SU-DHL-6 (cell line): ENCODE results near the gene SPINK1.

Source experiments
- H2AFZ ChIP-seq: fragments of 200-600 bp; sonication (generic); 2 replicates; pipeline ENCODE4 v1.6.1; 2014; ENCODE audit warnings: low read depth, mild to moderate bottlenecking, moderate library complexity, mixed read lengths, antibody characterized with exemption, low read length; ENCODE audit not compliant: severe bottlenecking
- H3F3A ChIP-seq: fragments of 200-600 bp; shearing (Covaris generic); 2 replicates; pipeline ENCODE4 v1.6.0; 2016; ENCODE audit warnings: antibody characterized with exemption, mild to moderate bottlenecking; ENCODE audit not compliant: insufficient read depth
- H3K27ac ChIP-seq: fragments of 200-600 bp; sonication (generic); 2 replicates; pipeline ENCODE4 v1.5.1; 2016; ENCODE audit warnings: low read depth, mild to moderate bottlenecking, low read length, moderate library complexity, mixed read lengths
- H3K27me3 ChIP-seq: fragments of 200-600 bp; sonication (generic), shearing (Covaris generic); 2 replicates; pipeline ENCODE4 v1.6.0; 2014; ENCODE audit warnings: mild to moderate bottlenecking, low read length
- H3K36me3 ChIP-seq: fragments of 200-600 bp; sonication (generic); 2 replicates; pipeline ENCODE4 v1.6.1; 2014; ENCODE audit warnings: mild to moderate bottlenecking, low read length, mixed read lengths
- H3K4me2 ChIP-seq: fragments of 300-600, 200-600 bp; shearing (Covaris generic), sonication (generic); 2 replicates; pipeline ENCODE4 v1.6.0; 2014; ENCODE audit warnings: low read length, low read depth, mild to moderate bottlenecking; ENCODE audit not compliant: poor library complexity, severe bottlenecking
- H3K4me3 ChIP-seq: fragments of 200-600 bp; sonication (generic); 2 replicates; pipeline ENCODE4 v1.5.1; 2014; ENCODE audit warnings: antibody characterized with exemption, low read length, mild to moderate bottlenecking, mixed read lengths; ENCODE audit not compliant: insufficient read depth, poor library complexity, severe bottlenecking
- H3K79me2 ChIP-seq: fragments of 200-600 bp; sonication (generic); 2 replicates; pipeline ENCODE4 v1.6.1; 2014; ENCODE audit warnings: mild to moderate bottlenecking, low read length, moderate library complexity; ENCODE audit not compliant: insufficient read depth
- H3K9ac ChIP-seq: fragments of 200-600 bp; sonication (generic); 2 replicates; pipeline ENCODE4 v1.7.0; 2014; ENCODE audit warnings: mild to moderate bottlenecking, low read length
- H3K9me2 ChIP-seq: fragments of 200-600 bp; sonication (generic); replicated peaks from 2 replicates; pipeline ENCODE4 v1.6.1; 2014; ENCODE audit warnings: low read length; ENCODE audit not compliant: insufficient read depth
- H3K9me3 ChIP-seq: fragments of 200-600 bp; sonication (generic); 2 replicates; pipeline ENCODE4 v1.6.1; 2014; ENCODE audit warnings: low read length, mixed read lengths; ENCODE audit not compliant: insufficient read depth
- H4K20me1 ChIP-seq: fragments of 200-600 bp; sonication (generic); 2 replicates; pipeline ENCODE4 v1.6.1; 2014; ENCODE audit warnings: low read depth, mild to moderate bottlenecking, antibody characterized with exemption, low read length, moderate library complexity, mixed read lengths
- EZH2phosphoT487 ChIP-seq: fragments of 200-600 bp; sonication (generic), shearing (Covaris generic); conservative IDR thresholded peaks from 2 replicates; pipeline ENCODE4 v1.6.1; 2018; ENCODE audit warnings: mild to moderate bottlenecking, antibody characterized with exemption, low read length, moderate library complexity, mixed read lengths
- TF ChIP-seq, protein P1 (sequence below): fragments of 200-600 bp; sonication (generic); IDR thresholded peaks from one replicate; pipeline ENCODE4 v1.5.1; 2017; ENCODE audit warnings: antibody characterized with exemption, mild to moderate bottlenecking, low read length, moderate library complexity; ENCODE audit not compliant: insufficient read depth, poor library complexity, severe bottlenecking

Gene SPINK1

GRCh38 chr5:147831465-147831864 lies at the start of gene SPINK1:
SPINK1 (minus strand) TSS chr5:147831671; CDS start chr5:147831577, 94 bp downstream.
- no peaks in the 10 kb centered on the region for H3K27me3 ChIP-seq
- no peak within 1 kb of the TSS for H3K9ac ChIP-seq
- H3K27ac ChIP-seq = no peak within 1 kb of the TSS
- TF ChIP-seq, protein P1, sequence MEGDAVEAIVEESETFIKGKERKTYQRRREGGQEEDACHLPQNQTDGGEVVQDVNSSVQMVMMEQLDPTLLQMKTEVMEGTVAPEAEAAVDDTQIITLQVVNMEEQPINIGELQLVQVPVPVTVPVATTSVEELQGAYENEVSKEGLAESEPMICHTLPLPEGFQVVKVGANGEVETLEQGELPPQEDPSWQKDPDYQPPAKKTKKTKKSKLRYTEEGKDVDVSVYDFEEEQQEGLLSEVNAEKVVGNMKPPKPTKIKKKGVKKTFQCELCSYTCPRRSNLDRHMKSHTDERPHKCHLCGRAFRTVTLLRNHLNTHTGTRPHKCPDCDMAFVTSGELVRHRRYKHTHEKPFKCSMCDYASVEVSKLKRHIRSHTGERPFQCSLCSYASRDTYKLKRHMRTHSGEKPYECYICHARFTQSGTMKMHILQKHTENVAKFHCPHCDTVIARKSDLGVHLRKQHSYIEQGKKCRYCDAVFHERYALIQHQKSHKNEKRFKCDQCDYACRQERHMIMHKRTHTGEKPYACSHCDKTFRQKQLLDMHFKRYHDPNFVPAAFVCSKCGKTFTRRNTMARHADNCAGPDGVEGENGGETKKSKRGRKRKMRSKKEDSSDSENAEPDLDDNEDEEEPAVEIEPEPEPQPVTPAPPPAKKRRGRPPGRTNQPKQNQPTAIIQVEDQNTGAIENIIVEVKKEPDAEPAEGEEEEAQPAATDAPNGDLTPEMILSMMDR = no peak
- TF ChIP-seq EZH2phosphoT487 = no peak
- H3K9me2 ChIP-seq = no peaks in the 10 kb centered on the region
- no peaks in the 10 kb centered on the region for H4K20me1 ChIP-seq
- H2AFZ ChIP-seq = no peak within 1 kb of the TSS
- H3K4me3 ChIP-seq = no peak within 1 kb of the TSS
- no peak within 1 kb of the TSS for H3K4me2 ChIP-seq
- H3K79me2 ChIP-seq = no peaks in the 10 kb centered on the region
- no peaks in the 10 kb centered on the region for H3K9me3 ChIP-seq
- H3F3A ChIP-seq = no peaks in the 10 kb centered on the region
- no peaks in the 10 kb centered on the region for H3K36me3 ChIP-seq

DNA sequence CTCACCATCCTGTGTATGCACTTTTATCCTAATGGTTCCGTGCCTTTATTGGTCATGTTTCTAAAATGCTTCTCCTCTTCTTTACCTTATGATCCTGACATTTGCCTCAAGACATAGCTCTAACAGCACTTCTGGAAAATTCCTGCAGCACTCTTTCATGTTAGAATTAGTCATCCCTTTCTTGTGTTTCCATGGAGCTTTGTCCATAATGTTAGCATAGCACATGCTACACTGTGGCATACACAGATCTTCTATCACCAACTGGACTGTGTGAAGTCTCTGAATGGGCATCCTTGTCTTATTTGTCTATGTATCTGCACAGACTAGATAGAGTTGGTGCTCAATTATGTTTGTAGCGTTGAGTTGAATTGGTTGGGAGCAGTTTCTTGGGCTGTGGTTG lies 49.0 kb upstream of the SPINK1 start:
- Histone ChIP-seq H4K20me1 (no peaks in the 10 kb centered on the region), H3K4me3 (no peak overlapping the region), H3K36me3 (no peaks in the 10 kb centered on the region), H3K79me2 (no peaks in the 10 kb centered on the region), H3F3A (no peaks in the 10 kb centered on the region), H3K27ac (no peak overlapping the region), H3K9ac (no peak overlapping the region), H3K27me3 (no peaks in the 10 kb centered on the region), H3K4me2 (no peak overlapping the region), H2AFZ (no peak overlapping the region), H3K9me2 (no peaks in the 10 kb centered on the region), H3K9me3 (no peaks in the 10 kb centered on the region)
- no peak for TF ChIP-seq EZH2phosphoT487
- TF ChIP-seq, protein P1 = no peak

DNA sequence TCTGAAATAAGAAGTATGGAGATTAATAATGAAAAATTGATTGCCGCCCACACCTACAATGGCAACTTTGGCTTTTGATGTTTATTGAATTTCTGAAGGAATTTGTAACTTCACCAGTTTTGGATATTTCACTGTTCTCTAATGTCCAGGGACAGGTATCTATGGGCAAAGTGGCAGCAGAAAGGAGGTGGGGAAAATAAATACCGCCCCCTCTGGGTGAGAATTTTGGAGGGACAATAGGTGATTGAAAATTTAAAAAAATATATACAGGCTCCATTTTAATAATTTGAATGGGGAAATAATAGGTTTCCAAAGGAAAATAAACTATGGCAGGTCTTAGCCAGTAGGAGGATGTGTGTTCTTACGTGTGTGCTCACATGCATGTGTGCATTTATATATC lies 48.3 kb upstream of the SPINK1 start:
- Histone ChIP-seq H3K9me3 (no peaks in the 10 kb centered on the region), H4K20me1 (no peaks in the 10 kb centered on the region), H3K9ac (no peak overlapping the region), H3K27ac (no peak overlapping the region), H2AFZ (no peak overlapping the region), H3K9me2 (no peaks in the 10 kb centered on the region), H3K79me2 (no peaks in the 10 kb centered on the region), H3K4me2 (no peak overlapping the region), H3K4me3 (no peak overlapping the region), H3F3A (no peaks in the 10 kb centered on the region), H3K27me3 (no peaks in the 10 kb centered on the region), H3K36me3 (no peaks in the 10 kb centered on the region)
- TF ChIP-seq EZH2phosphoT487 = no peak
- TF ChIP-seq, protein P1 = no peak
